ENCODE data around the gene MRAS. TPM values are rescaled to one million over a fixed set of nuclear protein-coding genes. Genes with fewer than 3 reads are reported as not detected.

MRAS gene
- total RNA-seq, 1 donor from 2014 or later, result 55.4 TPM

DNA sequence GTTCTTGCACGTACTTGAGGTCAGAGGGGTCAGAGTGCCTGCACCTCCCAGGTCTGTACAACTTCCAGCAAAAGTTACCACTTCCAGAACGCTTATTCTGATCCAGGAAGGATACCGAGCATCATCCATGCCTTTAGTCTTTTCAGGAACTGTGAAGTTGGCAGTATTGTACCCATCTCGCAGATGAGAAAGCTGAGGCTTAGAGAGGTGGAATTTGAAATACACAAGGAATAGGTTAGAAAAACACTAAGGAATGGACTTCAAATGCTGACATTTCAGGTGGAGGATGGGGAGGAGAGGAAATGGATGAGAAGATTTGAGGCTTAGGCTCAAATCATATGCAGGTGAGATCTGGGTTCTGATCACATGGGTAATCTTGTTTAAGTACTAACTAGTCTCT, 97.3 kb downstream of the MRAS start:
- H3K9me3 ChIP-seq, result no peaks in the 10 kb centered on the region
- H3K27me3 ChIP-seq (ENCODE audit: low read depth), result no peaks in the 10 kb centered on the region
- no peak overlapping the region for H3K4me3 ChIP-seq
- H3K36me3 ChIP-seq, result no peaks in the 10 kb centered on the region
- intact Hi-C loops (cut with DNase I), result no loop called here
- H3K27ac ChIP-seq, result no peak overlapping the region
- DNase-seq (no peak), ATAC-seq (no peak)
- peaks cover 31% of the 10 kb centered on the region for H3K4me1 ChIP-seq
- TF ChIP-seq, protein P1, sequence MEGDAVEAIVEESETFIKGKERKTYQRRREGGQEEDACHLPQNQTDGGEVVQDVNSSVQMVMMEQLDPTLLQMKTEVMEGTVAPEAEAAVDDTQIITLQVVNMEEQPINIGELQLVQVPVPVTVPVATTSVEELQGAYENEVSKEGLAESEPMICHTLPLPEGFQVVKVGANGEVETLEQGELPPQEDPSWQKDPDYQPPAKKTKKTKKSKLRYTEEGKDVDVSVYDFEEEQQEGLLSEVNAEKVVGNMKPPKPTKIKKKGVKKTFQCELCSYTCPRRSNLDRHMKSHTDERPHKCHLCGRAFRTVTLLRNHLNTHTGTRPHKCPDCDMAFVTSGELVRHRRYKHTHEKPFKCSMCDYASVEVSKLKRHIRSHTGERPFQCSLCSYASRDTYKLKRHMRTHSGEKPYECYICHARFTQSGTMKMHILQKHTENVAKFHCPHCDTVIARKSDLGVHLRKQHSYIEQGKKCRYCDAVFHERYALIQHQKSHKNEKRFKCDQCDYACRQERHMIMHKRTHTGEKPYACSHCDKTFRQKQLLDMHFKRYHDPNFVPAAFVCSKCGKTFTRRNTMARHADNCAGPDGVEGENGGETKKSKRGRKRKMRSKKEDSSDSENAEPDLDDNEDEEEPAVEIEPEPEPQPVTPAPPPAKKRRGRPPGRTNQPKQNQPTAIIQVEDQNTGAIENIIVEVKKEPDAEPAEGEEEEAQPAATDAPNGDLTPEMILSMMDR (IDR thresholded peaks at IDR 0.05), result no peak

DNA sequence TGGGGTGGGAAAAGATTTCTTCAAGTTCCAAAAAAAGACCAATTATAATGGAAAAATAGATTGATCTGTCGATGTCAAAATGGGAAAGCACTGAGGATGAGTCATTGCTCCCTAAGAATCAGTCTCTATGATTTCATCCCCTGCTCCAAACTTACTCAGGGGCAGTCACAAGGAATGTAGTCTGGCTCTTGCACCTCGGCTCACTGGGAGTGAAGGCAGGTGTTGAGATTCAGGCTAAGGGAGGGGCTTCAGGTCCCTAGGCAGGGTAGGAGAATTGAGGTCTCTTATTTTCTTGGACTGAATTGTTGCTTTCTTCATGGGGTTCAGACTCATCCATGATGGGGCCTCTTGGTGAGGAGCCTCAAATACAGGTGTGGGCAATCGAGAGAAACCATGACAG, 100.3 kb downstream of the MRAS start:
- intact Hi-C loops (cut with DNase I), result no loop called here
- Histone ChIP-seq H3K27me3 (ENCODE audit: low read depth) (no peaks in the 10 kb centered on the region), H3K27ac (no peak overlapping the region), H3K9me3 (no peaks in the 10 kb centered on the region), H3K36me3 (no peaks in the 10 kb centered on the region), H3K4me1 (peaks cover 9% of the 10 kb centered on the region), H3K4me3 (no peak overlapping the region)
- TF ChIP-seq, protein P1 (IDR thresholded peaks at IDR 0.05), result no peak
- no peak for DNase-seq
- ATAC-seq, result no peak

DNA sequence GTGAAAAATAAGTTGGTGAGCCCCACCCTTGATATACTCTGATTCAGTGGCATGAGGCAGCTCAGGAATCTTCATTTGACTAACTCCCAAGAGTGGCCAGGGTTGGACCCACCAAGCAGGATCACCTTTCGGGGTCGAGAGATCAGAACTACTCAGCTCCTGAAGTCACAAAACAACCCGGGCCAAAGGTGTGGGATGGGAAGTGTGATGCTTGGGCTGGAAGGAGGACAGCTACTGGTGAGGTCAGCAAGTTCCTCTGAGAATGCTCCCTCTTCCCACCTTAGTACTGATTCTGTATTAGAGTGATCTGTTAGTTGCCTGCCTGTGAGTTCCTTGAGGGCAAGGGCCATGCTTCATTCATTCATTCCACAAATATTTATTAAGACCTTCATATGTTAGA, 101.1 kb downstream of the MRAS start:
- Histone ChIP-seq H3K9me3 (no peaks in the 10 kb centered on the region), H3K36me3 (no peaks in the 10 kb centered on the region), H3K4me3 (no peak overlapping the region), H3K4me1 (peaks cover 1% of the 10 kb centered on the region), H3K27me3 (ENCODE audit: low read depth) (no peaks in the 10 kb centered on the region), H3K27ac (no peak overlapping the region)
- no peak for DNase-seq
- intact Hi-C loops (cut with DNase I), result no loop called here
- TF ChIP-seq, protein P1 (IDR thresholded peaks at IDR 0.05), result no peak
- ATAC-seq, result no peak

DNA sequence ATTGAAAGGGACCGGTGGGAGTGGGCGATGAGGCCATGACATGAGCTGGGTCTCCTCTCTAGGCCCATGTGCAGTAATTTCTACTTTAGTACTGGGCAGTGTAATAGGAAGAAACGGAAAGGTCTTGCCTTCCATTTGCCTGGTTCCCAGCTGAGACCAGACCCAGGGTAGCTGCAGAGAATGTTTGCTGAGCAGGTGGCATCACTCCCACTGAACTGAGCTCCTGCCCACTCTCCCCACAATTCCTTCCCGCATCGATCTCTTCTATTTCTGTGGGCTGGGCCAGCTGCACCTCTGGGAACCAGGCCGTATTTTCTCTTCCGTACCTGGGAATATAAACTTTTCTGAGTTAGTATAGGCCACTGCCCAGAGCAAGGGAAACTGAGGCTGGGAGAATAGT, 101.8 kb downstream of the MRAS start:
- TF ChIP-seq, protein P1 (IDR thresholded peaks at IDR 0.05), result no peak
- intact Hi-C loops (cut with DNase I), result no loop called here
- ATAC-seq (no peak), DNase-seq (peak; percentile 8)
- Histone ChIP-seq H3K4me1 (no peaks in the 10 kb centered on the region), H3K36me3 (no peaks in the 10 kb centered on the region), H3K4me3 (no peak overlapping the region), H3K27ac (no peak overlapping the region), H3K9me3 (no peaks in the 10 kb centered on the region), H3K27me3 (ENCODE audit: low read depth) (no peaks in the 10 kb centered on the region)

DNA sequence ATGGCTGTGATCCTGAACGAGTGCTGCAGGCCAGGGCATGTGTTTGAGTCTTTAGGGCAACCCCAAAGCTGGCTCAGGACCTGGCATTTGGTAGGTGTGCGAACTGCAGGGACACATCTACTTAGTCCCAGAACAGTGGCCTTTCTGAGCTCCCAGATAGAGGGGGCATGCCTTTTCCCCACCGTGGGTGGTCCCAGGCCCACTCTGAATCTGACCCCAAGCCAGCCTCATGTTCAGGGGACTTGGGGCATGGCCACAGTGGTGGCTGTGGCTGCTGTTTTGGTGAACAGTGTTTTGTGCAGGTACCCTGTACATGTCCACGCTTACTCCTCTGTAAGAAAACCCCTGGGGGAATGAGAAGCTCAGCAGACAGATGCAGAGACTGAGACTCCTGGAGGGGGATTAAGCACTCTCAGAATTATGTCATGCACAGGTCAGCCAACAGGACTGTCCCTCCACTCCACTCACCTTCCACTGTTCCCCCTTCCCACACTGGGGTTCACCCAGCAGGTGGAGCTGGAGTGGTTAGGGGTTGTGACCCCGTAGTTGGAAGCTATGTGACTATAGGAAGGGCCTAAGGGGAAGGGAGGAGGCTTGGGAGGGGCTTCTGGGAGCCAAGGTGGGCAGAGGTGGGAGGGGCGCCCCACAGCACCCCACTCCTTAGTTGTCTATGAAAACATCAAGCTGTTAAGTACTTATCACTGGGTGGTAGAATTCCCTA, 102.5 kb downstream of the MRAS start:
- Histone ChIP-seq H3K36me3 (peaks cover 2% of the 10 kb centered on the region), H3K4me1 (no peaks in the 10 kb centered on the region), H3K9me3 (no peaks in the 10 kb centered on the region), H3K27me3 (ENCODE audit: low read depth) (no peaks in the 10 kb centered on the region), H3K4me3 (no peak overlapping the region), H3K27ac (no peak overlapping the region)
- intact Hi-C loops (cut with DNase I), result no loop called here
- no peak for ATAC-seq
- TF ChIP-seq, protein P1 (IDR thresholded peaks at IDR 0.05), result no peak
- peak; percentile 7 for DNase-seq

All from lower lobe of right lung (tissue), 2 donors.